Measurements from ENCODE around the gene CASQ1. TPM values are rescaled to one million over a fixed set of nuclear protein-coding genes. Genes with fewer than 3 reads are reported as not detected.

CASQ1 gene
- total RNA-seq, 1 donor from 2014 or later, result 0.26 TPM

GRCh38 chr1:160211046-160211790 lies 20.8 kb downstream of the CASQ1 start:
- Mint-ChIP-seq H3K9me3 (no peaks in the 10 kb centered on the region), H3K27ac (ENCODE audit: unreplicated experiment) (peak overlapping the region; percentile 78)

GRCh38 chr1:160214481-160215140 lies 24.2 kb downstream of the CASQ1 start:
- peaks cover 16% of the 10 kb centered on the region for H3K36me3 Mint-ChIP-seq (ENCODE audit: low read depth)
- peak overlapping the region; percentile 68 for H3K4me3 Mint-ChIP-seq

More at GRCh38 chr1:160211046-160211790, 20.8 kb downstream of the CASQ1 start:
- Mint-ChIP-seq H3K4me3 (peak overlapping the region; percentile 23), H3K36me3 (ENCODE audit: low read depth) (peaks cover 19% of the 10 kb centered on the region), H3K27me3 (ENCODE audit: low read depth) (no peaks in the 10 kb centered on the region), H3K4me1 (peaks cover 56% of the 10 kb centered on the region)
- TF ChIP-seq CTCF (conservative IDR thresholded peaks at IDR 0.05), result no peak
- peak; percentile 45 for DNase-seq (ENCODE audit: low read depth, low spot score)

GRCh38 chr1:160216301-160216700 lies 25.9 kb downstream of the CASQ1 start:
- no peak for DNase-seq (ENCODE audit: low read depth, low spot score)
- Mint-ChIP-seq H3K9me3 (no peaks in the 10 kb centered on the region), H3K27me3 (ENCODE audit: low read depth) (no peaks in the 10 kb centered on the region), H3K36me3 (ENCODE audit: low read depth) (peaks cover 15% of the 10 kb centered on the region), H3K27ac (ENCODE audit: unreplicated experiment) (no peak overlapping the region), H3K4me1 (peaks cover 22% of the 10 kb centered on the region), H3K4me3 (no peak overlapping the region)
- no peak for TF ChIP-seq CTCF (conservative IDR thresholded peaks at IDR 0.05)

More at GRCh38 chr1:160214481-160215140, 24.2 kb downstream of the CASQ1 start:
- peak overlapping the region; percentile 82 for H3K27ac Mint-ChIP-seq (ENCODE audit: unreplicated experiment)
- no peaks in the 10 kb centered on the region for H3K9me3 Mint-ChIP-seq
- DNase-seq (ENCODE audit: low read depth, low spot score), result no peak
- H3K4me1 Mint-ChIP-seq, result peaks cover 38% of the 10 kb centered on the region
- no peak for TF ChIP-seq CTCF (conservative IDR thresholded peaks at IDR 0.05)
- H3K27me3 Mint-ChIP-seq (ENCODE audit: low read depth), result no peaks in the 10 kb centered on the region

GRCh38 chr1:160217481-160218051 lies 27.2 kb downstream of the CASQ1 start:
- DNase-seq (ENCODE audit: low read depth, low spot score), result no peak
- Mint-ChIP-seq H3K36me3 (ENCODE audit: low read depth) (peaks cover 9% of the 10 kb centered on the region), H3K4me1 (peaks cover 16% of the 10 kb centered on the region), H3K27me3 (ENCODE audit: low read depth) (no peaks in the 10 kb centered on the region), H3K9me3 (no peaks in the 10 kb centered on the region), H3K4me3 (no peak overlapping the region), H3K27ac (ENCODE audit: unreplicated experiment) (peak overlapping the region; percentile 67)
- TF ChIP-seq CTCF (conservative IDR thresholded peaks at IDR 0.05), result no peak

- Mint-ChIP-seq H3K9me3 (no peaks in the 10 kb centered on the region), H3K27ac (ENCODE audit: unreplicated experiment) (peak overlapping the region; percentile 4), H3K4me1 (peaks cover 16% of the 10 kb centered on the region), H3K27me3 (ENCODE audit: low read depth) (no peaks in the 10 kb centered on the region), H3K36me3 (ENCODE audit: low read depth) (peaks cover under 1% of the 10 kb centered on the region), H3K4me3 (no peak overlapping the region)
- peak; percentile 31 for DNase-seq (ENCODE audit: low read depth, low spot score)
- TF ChIP-seq CTCF (conservative IDR thresholded peaks at IDR 0.05), result peak; percentile 67
Observed at GRCh38 chr1:160219062-160219929, 28.9 kb downstream of the CASQ1 start.
